ACC112 (cell line): Measurements from ENCODE around the gene ST6GALNAC3.
"Not testable (repeated sequence)": the region's sequence is repeated elsewhere in the genome, so short reads cannot be mapped to it uniquely, and the experiment has no call there.

Experiments
- H2AFZ ChIP-seq: fragments of 200-600 bp; sonication (generic); one replicate; pipeline ENCODE4 v1.6.0; 2017; ENCODE audit warnings: antibody characterized with exemption, low read length; ENCODE audit not compliant: unreplicated experiment
- H3K27ac ChIP-seq: fragments of 200-600 bp; sonication (generic); 2 replicates; pipeline ENCODE4 v1.5.1; 2014; ENCODE audit warnings: low read depth, mild to moderate bottlenecking, antibody characterized with exemption, low read length, moderate library complexity
- H3K27me3 ChIP-seq: fragments of 200-600 bp; sonication (generic); 2 replicates; pipeline ENCODE4 v1.6.1; 2014; ENCODE audit warnings: mild to moderate bottlenecking, antibody characterized with exemption, low read length, moderate library complexity, mixed read lengths; ENCODE audit not compliant: insufficient read depth
- H3K36me3 ChIP-seq: fragments of 200-600 bp; sonication (generic); 2 replicates; pipeline ENCODE4 v1.6.1; 2016; ENCODE audit warnings: mild to moderate bottlenecking, antibody characterized with exemption, low read length, moderate library complexity, mixed read lengths; ENCODE audit not compliant: insufficient read depth
- H3K4me1 ChIP-seq: fragments of 200-600 bp; sonication (generic); one replicate; pipeline ENCODE4 v1.6.1; 2016; ENCODE audit warnings: low read length, mixed read lengths; ENCODE audit not compliant: insufficient read depth, unreplicated experiment, control insufficient read depth
- H3K4me3 ChIP-seq: fragments of 200-600 bp; sonication (generic); 2 replicates; pipeline ENCODE4 v1.5.1; 2014; ENCODE audit warnings: mild to moderate bottlenecking, low read depth, low read length
- H3K79me2 ChIP-seq: fragments of 200-600 bp; sonication (generic); one replicate; pipeline ENCODE4 v1.6.0; 2016; ENCODE audit warnings: low read length; ENCODE audit not compliant: control insufficient read depth, unreplicated experiment, insufficient read depth

Gene ST6GALNAC3

GRCh38 chr1:76086597-76086996 lies 12.1 kb downstream of the ST6GALNAC3 start:
- no peaks in the 10 kb centered on the region for H3K4me1 ChIP-seq
- no peak overlapping the region for H3K4me3 ChIP-seq
- H2AFZ ChIP-seq, result no peak overlapping the region
- H3K27ac ChIP-seq, result no peak overlapping the region
- H3K36me3 ChIP-seq, result no peaks in the 10 kb centered on the region
- no peaks in the 10 kb centered on the region for H3K27me3 ChIP-seq
- H3K79me2 ChIP-seq, result no peaks in the 10 kb centered on the region

GRCh38 chr1:76090283-76091203 lies 16.0 kb downstream of the ST6GALNAC3 start:
- no peak overlapping the region for H3K27ac ChIP-seq

GRCh38 chr1:76092812-76093211 lies 18.3 kb downstream of the ST6GALNAC3 start:
- no peaks in the 10 kb centered on the region for H3K36me3 ChIP-seq
- no peak overlapping the region for H3K27ac ChIP-seq
- H3K27me3 ChIP-seq, result no peaks in the 10 kb centered on the region
- no peak overlapping the region for H3K4me3 ChIP-seq
- H3K4me1 ChIP-seq, result no peaks in the 10 kb centered on the region
- no peaks in the 10 kb centered on the region for H3K79me2 ChIP-seq
- no peak overlapping the region for H2AFZ ChIP-seq

More at GRCh38 chr1:76090283-76091203, 16.0 kb downstream of the ST6GALNAC3 start:
- Histone ChIP-seq H2AFZ (no peak overlapping the region), H3K36me3 (no peaks in the 10 kb centered on the region), H3K4me1 (no peaks in the 10 kb centered on the region), H3K79me2 (no peaks in the 10 kb centered on the region), H3K27me3 (no peaks in the 10 kb centered on the region), H3K4me3 (no peak overlapping the region)

DNA sequence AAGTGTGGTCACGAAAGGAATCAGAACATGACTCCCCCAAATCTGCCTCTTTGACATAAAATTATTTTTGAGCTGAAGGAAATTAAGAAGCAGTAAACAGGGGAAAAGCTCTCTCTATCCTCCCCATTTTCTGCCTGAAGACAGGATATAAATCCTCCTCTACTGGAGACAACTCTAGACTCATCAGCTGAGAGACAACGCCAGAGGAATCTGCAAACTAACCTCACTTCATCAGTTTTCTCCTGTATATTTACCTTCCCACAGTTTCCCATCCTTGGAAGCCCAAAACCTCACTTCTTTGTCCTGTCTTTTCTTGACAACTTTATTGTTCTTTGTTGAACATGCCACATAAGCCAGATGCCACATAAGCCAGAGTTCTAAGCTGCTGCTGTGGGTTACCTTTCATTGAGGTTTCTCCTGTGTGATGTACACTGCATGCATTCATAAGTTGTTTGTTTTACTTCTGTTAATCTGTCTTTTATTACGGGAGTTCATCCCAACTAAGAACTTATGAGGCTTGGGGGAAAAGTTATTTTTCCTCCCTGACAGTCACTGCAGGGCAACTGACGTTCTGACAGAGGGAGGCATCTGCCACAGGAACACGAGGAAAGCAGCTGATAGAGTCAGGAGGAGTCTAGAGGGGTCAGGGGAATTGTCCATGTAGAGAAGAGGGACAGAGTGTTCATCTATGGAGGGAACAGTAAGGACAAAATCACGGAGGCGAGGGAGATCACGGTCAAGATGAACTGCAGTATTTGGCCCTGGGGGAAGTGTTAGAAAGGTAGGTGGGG lies 19.2 kb downstream of the ST6GALNAC3 start:
- H3K27ac ChIP-seq, result no peak overlapping the region
- H3K4me3 ChIP-seq, result no peak overlapping the region
- no peaks in the 10 kb centered on the region for H3K36me3 ChIP-seq
- H3K27me3 ChIP-seq, result no peaks in the 10 kb centered on the region
- no peaks in the 10 kb centered on the region for H3K79me2 ChIP-seq
- H3K4me1 ChIP-seq, result no peaks in the 10 kb centered on the region
- H2AFZ ChIP-seq, result no peak overlapping the region

- no peaks in the 10 kb centered on the region for H3K4me1 ChIP-seq
- no peak overlapping the region for H3K4me3 ChIP-seq
- H3K79me2 ChIP-seq, result no peaks in the 10 kb centered on the region
- no peaks in the 10 kb centered on the region for H3K27me3 ChIP-seq
- no peak overlapping the region for H3K27ac ChIP-seq
- no peaks in the 10 kb centered on the region for H3K36me3 ChIP-seq
- no peak overlapping the region for H2AFZ ChIP-seq
Measured at GRCh38 chr1:76095802-76096201, 21.3 kb downstream of the ST6GALNAC3 start.

DNA sequence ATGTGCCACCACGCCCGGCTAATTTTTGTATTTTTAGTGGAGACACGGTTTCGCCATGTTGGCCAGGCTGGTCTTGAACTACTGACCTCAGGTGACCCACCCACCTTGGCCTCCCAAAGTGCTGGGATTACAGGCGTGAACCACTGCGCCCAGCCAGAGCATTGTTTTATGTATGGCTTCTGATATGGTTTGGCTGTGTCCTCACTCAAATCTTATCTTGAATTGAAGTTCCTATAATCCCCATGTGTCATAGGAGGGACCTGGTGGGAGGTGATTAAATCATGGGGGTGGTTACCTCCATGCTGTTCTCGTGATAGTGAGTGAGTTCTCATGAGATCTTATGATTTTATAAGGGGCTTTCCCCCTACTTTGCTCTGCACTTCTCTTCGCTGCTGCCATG lies 22.5 kb downstream of the ST6GALNAC3 start:
- H3K79me2 ChIP-seq, H3K27me3 ChIP-seq: not testable (repeated sequence)

GRCh38 chr1:76098845-76099244 lies 24.3 kb downstream of the ST6GALNAC3 start:
- Histone ChIP-seq H2AFZ (no peak overlapping the region), H3K4me1 (no peaks in the 10 kb centered on the region)

More for the DNA sequence above, 22.5 kb downstream of the ST6GALNAC3 start:
- not testable (repeated sequence) for H3K4me3 ChIP-seq, H3K36me3 ChIP-seq, H3K27ac ChIP-seq, H2AFZ ChIP-seq, H3K4me1 ChIP-seq

GRCh38 chr1:76101548-76101947 lies 27.0 kb downstream of the ST6GALNAC3 start:
- Histone ChIP-seq H3K36me3 (no peaks in the 10 kb centered on the region), H3K27me3 (no peaks in the 10 kb centered on the region), H3K27ac (no peak overlapping the region), H3K79me2 (no peaks in the 10 kb centered on the region), H3K4me3 (no peak overlapping the region), H2AFZ (no peak overlapping the region), H3K4me1 (no peaks in the 10 kb centered on the region)

More at GRCh38 chr1:76098845-76099244, 24.3 kb downstream of the ST6GALNAC3 start:
- Histone ChIP-seq H3K36me3 (no peaks in the 10 kb centered on the region), H3K79me2 (no peaks in the 10 kb centered on the region), H3K27ac (no peak overlapping the region), H3K4me3 (no peak overlapping the region), H3K27me3 (no peaks in the 10 kb centered on the region)

- Histone ChIP-seq H2AFZ (no peak overlapping the region), H3K27ac (no peak overlapping the region), H3K4me3 (no peak overlapping the region), H3K79me2 (no peaks in the 10 kb centered on the region), H3K36me3 (no peaks in the 10 kb centered on the region), H3K27me3 (no peaks in the 10 kb centered on the region), H3K4me1 (no peaks in the 10 kb centered on the region)
Measured at GRCh38 chr1:76102046-76102445, 27.5 kb downstream of the ST6GALNAC3 start.

DNA sequence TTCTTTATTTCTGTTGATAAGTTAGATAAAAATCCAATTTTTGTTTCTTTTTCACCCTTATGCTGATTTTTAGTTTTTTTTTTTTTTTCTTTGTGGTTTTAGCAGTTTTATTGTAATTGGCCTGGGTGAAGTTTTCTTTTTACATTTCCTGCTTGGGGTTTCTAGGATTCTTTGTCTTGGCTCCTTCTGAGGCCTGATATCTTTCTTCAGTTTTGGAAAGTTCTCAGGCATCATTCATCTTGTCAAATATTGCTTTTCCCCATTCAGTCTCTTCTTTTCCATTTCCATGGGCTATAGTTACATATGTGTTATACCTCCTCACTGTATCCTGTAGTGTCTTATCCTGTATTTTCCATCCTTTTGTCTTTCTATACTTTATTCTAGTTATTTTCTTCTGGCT lies 28.5 kb downstream of the ST6GALNAC3 start:
- H3K27me3 ChIP-seq, result no peaks in the 10 kb centered on the region
- no peak overlapping the region for H3K4me3 ChIP-seq
- H2AFZ ChIP-seq, result no peak overlapping the region
- H3K27ac ChIP-seq, result no peak overlapping the region
- no peaks in the 10 kb centered on the region for H3K4me1 ChIP-seq
- H3K36me3 ChIP-seq, result no peaks in the 10 kb centered on the region
- H3K79me2 ChIP-seq, result no peaks in the 10 kb centered on the region
